ENCODE data around the gene ZNF610.

GRCh38 chr19:52410276-52410675 lies 74.2 kb downstream of the ZNF610 start:
- TF ChIP-seq CTCF (conservative IDR thresholded peaks at IDR 0.05; ENCODE audit: low read length) = no peak
- TF ChIP-seq EZH2phosphoT487 (IDR thresholded peaks at IDR 0.05; ENCODE audit: borderline replicate concordance) = no peak

All from Loucy (cell line).